G401 (cell line): ENCODE data around the gene PSMB3. TPM values are rescaled to one million over a fixed set of nuclear protein-coding genes. Genes with fewer than 3 reads are reported as not detected.

Experiments used
- DNase-seq: peaks from one replicate; pipeline ENCODE4 v3.0.0-alpha.2; 2015; ENCODE audit warnings: low spot score
- in situ Hi-C: cut with HindIII; loops from 2 replicates; pipeline ENCODE4 v1.10.0; 2016; ENCODE audit warnings: low sequenced_read_pairs, mixed read lengths
- total RNA-seq: library from RNA; depleted of rRNA; stranded (reverse); fragments of >200 nt; shearing (Covaris generic); gene quantifications from 2 replicates; pipeline ENCODE4 v1.2.3, GENCODE V29; 2014; rRNA removed

PSMB3 gene
- total RNA-seq = 277 and 414 TPM in 2 replicates

DNA sequence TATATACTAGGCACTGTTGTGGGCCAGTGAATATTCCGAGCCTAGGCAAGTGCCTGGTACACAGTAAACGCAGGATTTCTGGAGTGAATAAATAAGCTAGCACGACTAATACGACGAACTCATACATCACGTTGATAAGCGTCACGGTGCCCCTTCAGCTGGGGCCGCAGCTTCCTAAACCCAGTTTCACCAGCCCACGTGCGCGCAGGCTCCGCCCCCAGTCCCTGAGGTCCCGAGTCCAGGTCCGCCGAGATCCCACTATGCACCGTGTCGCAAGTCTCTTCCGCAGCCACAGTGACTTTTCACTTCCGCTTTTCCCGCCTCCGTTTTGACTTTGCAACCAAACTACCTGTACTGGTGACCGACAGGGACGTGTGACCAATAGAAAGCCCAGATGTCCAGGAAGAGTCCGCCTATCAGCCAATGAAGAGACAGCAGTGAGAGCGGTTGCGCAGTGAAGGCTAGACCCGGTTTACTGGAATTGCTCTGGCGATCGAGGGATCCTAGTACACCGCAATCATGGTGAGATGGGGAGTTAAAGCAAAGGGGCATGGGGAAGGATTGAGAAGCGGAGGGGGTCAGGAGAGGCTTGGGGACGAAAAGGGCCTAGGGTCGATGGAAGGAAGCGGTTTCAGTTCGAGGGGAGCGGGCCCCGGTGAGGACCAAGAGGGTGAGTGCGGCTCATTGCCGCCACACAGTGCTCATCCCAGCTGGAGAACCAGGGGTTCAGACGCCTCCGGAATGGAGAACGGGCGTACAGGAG is at the start of gene PSMB3:
Gene PSMB3, plus strand, starts transcription at position 434 of the 763 bp plus-strand sequence. Its CDS starts 86 bp downstream, at position 520.
- in situ Hi-C loops = no loop called here
- DNase-seq = peak; percentile 100

DNA sequence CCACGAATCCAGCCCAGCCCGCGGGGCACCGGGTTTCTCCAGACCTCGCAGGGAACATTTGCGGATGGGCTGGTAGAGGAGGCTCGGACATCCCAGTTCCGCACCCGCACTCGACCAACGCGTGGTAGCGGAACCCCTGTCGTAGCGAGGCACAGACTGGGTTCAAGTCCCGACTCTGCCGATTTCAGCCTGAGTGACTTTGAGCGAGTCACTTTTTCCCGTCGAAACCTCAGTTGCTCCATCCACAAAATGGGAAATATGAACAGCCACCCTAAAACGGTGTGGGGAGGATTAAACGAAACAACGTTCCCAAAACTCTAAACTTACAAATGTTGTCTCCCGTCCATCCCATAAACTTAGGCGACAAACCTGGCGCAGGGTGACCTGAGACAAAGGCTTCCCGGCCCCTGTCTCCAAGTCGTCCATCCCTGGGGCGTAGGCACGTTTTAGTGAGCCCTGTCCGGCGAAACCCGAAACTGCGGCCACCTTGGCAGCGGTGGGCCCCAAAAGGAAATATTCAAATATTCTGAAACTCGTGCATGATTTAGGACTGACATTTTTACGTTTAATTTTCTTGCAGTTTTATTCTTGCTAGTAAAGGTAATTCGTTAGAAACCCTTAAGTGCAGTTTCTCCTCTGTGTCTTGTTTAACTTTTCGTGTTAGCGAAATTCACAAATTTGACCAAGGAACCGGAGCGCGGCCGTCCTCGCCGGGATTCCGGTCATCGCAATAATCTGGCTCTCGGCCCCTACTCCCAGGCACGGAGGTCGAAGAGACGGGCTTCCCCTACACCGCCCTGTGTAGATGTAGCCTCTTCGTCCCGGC is 49.4 kb upstream of the PSMB3 start:
- no peak for DNase-seq
- in situ Hi-C loops = no loop called here

DNA sequence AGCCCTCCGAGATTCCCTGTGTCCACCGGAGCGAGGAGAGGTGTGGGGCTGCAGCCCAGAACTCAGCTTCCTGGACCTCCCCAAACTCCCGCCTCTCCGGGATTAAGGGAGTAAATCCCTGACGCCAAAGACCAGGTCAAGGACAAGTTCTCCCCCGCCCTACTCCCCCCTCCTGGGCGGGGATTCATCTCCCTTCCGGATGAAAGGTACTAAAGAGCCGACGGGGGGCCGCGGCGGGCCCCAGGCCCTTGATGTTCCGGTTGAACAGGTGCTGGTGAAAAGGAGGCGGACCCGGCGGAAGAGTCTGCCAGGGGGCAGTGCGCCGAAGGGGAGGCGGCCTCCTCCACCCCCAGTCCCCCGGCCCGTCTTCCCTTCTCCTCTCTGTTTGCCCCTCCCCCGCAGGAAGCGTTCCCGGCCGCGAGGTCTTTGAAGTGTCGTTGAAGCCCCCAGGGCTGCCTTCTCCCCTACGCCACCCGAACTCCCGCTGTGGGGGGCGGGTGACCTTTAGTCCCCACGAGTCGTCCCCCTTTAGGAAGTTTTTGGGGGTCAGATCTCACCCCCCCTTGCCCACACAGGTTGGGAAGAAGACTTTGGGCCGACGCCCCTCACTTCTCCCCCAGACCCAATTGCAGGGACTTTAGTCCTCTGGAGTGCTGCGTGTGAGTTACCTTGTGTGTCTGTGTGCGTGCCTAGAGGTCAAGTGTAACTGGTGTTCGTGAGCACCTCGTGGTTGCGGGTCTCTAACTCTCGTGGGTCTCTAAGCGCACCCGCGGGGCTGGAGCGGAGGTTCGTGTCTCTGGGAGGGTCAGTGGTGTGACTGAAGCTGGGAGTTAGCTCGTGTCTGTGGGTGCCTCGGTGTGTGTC is 48.6 kb upstream of the PSMB3 start:
- in situ Hi-C loops = no loop called here
- no peak for DNase-seq

DNA sequence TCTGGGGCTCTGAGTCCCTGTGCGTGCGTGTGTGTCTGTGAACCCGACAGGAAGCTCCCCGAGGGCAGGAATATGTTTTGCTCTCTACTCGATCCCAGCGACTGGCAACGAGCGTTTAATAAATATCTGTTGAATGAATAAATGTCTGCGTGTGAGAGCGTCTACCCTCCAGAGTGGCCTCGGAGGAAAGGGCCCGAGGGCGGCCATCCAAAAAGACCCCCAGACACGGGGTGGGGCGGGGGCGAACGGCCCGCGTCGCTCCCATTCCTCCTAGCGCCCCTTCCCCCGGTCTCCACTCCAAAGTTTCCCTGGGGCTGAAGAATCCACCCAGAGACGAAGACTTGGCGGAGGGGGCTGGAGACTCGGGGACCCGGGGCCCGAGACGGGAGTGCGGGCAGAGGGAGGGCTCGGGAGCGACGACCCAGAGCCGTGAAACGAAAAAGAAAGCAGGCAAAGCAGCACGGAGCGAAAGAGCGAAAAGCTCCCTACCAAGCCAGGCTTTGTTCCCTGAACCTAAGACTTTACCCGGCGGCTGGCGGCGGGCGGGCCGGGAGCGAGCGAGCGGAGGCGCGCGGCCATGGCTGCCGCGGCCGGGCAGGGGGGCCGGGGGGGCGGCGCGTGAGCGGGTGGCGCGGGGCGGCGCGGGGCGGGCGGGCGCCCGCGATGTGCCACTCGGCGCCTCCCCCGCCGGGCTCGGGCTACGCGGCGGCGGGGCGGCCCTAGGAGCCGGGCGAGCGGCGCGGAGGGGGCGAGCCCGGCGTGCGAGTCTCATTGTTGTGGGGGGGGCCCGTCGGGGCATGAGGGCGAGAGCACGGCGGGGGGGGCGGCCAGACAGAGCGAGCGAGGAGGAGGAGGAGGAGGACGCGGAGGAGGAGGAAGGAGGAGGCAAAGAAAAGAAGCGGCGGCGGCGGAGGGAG is 47.7 kb upstream of the PSMB3 start, which contains the start of gene MLLT6:
Gene MLLT6, plus strand, starts transcription at position 668 of the 917 bp plus-strand sequence. CDS start 360 bp downstream, outside the sequence.
- peak; percentile 87 for DNase-seq
- in situ Hi-C loops = no loop called here

DNA sequence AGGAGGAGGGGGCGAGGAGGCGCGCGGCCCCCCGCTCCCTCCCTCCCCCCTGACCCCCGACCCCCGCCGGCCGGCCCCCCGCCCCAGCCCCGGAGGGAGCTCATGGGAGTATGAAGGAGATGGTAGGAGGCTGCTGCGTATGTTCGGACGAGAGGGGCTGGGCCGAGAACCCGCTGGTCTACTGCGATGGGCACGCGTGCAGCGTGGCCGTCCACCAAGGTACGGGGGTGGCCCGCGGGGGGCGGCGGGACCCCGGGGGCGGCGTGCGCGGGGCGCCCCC is 47.1 kb upstream of the PSMB3 start:
- no peak for DNase-seq

DNA sequence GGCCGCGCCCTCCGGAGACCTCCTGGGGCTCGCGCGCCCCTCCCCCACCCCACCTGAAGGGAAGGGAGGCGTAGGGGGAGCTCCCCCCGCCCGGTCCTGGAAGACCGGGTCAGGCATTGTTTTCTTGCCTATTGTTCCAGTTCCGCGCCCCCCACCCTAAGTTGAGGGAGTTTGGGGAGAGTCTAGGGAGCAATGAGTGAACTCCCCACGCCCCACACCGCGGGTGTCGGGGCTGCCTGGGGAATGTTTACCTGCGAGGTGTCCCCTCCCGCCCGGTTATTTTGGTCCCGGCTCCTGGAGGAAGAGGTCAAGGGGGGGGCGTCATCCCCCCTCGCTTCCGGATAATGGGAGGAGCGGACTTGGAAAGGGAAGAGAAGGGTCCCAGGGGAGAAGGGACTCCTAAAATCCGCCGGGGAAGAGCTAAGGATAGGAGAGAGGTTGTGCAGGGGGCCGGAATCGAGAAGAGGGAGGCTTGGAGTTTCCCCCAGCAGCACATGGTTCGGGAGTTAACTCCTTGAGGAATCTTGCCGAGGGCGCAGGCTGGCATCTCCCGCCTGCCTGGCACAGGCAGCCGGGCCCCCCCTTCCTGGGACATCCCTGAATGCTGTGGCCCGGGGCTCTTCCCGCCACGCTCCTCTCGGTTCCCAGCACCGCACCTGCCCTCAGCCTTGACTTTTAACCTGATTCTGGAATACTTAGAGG is 46.6 kb upstream of the PSMB3 start:
- DNase-seq = peak; percentile 51
- in situ Hi-C loops = no loop called here

More for the DNA sequence above, 47.1 kb upstream of the PSMB3 start:
- in situ Hi-C loops = no loop called here

DNA sequence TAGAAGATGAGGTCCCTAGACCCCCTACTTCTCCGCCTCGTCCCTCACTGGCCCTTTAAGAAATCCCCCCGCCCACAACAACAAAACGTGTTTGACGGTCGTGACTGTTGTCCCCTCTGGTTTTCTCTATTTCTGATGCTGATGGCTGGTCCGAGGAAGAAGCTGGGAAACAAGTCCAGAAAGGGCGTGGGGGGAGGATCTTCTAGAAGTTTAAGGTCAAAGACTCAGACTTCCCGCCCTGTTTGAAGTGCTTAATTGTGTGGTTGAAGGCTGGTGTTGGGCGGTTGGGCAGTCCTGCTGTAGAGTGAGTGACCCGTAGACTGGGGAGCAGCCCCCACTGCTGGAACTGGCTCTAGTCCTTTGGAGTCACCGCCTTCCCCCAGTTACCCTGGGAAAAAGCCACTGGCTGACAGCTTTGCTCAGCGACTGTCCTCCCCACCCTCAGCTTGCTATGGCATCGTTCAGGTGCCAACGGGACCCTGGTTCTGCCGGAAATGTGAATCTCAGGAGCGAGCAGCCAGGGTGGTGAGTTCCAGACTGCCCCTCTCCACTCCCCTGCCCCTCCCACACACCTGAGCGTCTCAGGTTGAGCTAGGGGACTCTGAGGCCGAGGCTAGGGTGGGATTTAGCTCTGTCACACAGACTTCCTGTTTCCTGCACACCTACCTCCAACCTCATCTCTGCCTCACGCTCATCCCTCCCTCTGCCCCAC is 45.9 kb upstream of the PSMB3 start:
- DNase-seq = no peak
- in situ Hi-C loops = no loop called here

DNA sequence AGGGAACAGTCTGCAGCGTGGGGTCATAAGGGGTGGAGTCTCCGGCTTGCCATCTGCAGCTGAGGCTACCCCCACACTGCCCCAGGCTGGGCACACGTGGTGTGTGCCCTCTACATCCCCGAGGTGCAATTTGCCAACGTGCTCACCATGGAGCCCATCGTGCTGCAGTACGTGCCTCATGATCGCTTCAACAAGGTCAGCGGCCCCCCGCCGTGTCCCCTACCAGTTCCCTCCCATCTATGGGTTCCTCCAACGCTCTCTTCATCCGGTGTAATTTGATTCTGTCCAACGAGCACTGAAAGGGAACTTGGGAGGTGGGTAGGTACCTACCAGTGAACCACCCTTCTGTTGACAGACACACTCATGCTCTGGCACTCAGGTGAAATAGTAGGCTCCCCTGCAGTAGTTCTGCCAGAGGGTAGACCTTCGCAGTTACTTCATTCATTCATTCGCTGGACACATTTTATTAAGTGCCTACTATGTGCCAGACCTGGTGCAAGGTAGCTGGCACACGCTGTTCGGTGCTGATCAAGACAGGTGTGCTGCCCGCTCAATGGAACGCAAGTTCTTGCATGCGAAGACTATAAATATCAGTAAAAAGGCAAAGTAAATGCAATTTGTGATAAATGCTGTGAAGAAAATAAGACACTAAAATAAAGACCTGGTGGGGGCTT is 44.7 kb upstream of the PSMB3 start:
- in situ Hi-C loops = no loop called here
- no peak for DNase-seq

DNA sequence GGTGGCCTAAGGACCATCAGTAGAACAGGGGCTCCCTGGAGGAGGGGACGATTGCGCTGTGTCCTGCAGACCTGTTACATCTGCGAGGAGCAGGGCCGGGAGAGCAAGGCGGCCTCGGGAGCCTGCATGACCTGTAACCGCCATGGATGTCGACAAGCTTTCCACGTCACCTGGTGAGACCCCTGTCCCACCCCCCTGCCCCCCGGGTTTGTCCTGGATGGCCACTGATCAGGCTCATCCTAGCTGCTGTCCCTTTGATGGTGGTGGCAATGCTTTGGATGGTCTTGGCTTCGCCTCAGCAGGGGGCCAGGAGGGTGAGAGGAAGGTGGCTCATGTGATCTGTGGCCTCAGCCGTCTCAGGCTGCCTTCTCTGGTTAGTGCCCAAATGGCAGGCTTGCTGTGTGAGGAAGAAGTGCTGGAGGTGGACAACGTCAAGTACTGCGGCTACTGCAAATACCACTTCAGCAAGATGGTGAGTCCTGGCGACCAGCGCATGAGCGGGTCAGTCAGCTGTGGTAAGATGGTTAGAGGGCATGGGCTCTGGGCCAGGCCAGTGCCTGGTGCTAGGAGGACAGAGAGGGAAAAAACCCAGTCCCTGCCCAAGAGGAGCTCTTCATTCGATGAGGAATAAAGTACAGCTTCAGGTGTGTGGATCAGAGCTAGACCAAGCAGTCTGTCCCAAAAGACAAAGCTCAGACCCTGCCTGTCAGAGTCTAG is 43.3 kb upstream of the PSMB3 start:
- in situ Hi-C loops = no loop called here
- no peak for DNase-seq

DNA sequence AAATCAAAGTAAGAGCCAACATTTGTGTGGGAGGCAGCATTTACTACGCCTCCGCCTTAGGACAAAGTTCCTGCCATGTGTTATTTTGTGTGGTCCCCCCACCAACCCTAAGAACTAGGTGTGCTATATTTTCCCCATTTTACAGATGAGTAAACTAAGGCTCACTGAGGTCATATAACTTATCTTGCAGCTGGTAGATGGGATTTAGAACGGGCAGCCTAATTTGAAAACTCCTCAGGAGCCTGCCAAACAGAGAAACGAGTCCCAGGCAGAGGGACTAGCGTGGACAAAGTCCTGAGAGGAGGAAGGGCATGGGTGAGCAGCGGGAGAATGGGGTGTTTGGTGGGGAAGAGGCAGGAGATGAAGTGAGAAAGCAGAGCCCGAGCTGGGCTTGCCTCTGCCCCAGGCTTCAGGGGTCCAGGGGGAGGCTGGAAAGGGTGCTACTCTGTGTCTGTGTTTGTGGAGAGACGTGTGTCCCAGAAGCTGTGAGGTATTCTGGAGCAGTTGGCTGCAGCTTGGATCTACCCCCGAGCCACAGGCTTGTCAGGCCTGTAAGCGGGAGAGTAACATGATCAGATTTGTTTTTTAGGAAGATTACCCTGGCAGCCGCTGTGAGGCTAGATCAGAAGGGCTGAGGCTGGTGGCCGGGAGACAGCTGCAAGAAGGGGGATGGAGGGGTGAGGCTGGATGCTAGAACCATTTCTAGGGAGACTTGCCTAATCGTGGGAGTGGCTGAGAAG is 42.5 kb upstream of the PSMB3 start:
- no peak for DNase-seq
- in situ Hi-C loops = no loop called here

DNA sequence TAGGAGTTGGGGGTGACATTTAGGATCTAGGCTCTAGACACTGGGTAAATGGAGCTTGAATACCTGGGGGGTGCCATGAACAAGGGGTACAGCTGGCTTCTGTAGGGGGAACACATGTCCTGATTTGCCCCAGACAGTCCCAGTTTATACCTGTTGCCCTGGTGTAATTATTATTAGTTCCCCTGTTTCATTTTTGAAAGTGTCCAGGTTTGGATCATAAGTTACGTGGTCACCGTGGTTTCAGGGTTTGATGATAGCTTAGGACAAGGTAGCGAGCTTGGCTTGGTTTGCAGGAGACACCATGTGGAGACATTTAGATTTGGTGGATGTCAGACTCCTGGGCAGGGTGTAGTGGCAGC is 42.0 kb upstream of the PSMB3 start:
- no peak for DNase-seq
- in situ Hi-C loops = no loop called here

DNA sequence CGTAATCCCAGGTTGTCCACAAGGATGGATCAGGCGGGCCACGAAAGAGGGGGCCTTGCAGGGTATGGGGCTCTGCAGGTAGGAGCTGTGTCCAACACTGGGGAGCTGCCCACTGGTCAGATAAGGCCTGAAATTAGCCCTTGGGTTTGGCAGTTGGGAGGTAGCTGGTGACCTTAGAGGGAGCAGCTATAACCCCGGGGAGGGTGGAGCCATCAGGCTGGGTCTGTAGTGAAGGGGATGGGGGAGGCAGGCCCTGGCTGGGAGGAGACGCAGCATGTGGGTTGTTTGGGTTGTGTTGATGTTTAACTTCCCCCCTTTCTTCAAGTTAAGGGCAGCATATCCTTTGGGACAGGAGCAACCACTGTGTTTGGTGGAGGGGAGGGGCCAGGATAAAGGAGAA is 41.6 kb upstream of the PSMB3 start:
- in situ Hi-C loops = no loop called here
- no peak for DNase-seq

DNA sequence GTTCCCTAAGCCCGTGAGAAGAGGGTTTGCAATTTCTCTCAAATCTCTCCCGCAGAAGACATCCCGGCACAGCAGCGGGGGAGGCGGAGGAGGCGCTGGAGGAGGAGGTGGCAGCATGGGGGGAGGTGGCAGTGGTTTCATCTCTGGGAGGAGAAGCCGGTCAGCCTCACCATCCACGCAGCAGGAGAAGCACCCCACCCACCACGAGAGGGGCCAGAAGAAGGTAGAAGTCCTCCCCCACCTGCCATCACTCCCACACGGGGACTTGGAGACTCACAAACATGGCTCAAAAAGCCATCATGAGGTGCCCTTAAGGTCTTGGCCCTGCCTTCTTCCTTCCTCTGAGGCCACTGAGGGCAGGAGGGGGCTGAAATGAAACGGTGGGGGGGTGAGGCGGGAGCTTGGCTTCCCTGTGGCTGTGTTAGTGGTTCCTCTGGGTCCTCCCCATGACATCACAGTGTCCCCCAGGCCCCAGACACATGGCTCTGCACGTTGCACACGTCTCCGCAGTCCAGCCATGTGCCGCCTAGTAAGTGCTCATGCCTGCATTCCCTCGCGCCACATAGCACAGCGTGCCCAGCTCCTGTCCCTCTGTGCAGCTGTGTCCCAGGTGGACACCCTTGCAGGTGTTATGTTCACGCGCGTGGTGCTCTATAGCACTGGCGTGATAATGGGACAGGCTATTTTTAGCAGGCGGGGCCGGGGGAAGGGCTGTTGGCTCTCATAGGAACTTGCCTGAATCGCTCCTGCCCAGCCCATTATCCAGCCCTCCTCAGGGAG is 40.6 kb upstream of the PSMB3 start:
- in situ Hi-C loops = no loop called here
- no peak for DNase-seq

DNA sequence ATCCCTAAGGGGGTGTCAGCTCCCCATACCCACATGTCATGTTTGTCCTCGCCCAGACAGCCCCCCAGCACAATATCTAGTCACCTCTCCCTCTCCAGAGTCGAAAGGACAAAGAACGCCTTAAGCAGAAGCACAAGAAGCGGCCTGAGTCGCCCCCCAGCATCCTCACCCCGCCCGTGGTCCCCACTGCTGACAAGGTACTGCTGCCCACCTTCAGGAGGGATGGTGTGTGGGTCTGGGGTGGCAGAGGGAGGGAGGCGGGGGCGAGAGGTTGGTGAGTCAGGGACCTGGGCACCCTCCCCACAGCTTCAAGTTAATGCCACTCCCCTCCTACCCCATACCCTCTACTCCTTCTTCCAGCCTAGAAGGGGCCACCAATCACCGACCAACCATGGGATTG is 39.9 kb upstream of the PSMB3 start:
- in situ Hi-C loops = no loop called here
- no peak for DNase-seq

DNA sequence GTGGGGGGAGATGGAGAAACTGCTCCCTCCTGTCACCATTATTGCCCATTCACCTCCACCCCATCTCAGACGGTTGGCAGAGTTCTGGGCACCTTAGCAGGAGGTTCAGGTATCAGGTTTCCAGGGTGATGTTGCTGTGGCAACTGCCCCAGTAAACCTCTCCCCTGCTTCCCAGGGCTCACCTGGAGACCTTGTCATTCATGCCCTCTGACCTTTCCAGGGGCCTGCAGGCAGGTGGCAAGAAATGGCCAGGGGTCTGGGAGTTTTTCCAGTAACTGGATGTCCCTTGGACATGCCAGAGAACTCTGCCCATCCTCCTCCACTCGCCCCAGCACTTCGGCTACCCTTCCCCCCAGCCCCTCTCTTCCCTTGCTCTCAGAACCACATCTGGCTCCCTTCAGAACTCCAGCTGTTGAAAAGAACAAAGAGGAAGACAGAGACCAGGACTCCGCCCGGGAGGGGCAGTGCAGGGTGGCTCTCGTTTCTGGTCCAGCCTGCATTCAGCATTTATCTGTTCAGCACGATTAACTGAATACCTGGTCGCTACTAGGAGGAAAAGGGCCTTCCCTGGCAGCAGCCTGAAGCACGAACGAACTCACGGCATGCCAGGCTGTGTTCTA is 39.0 kb upstream of the PSMB3 start:
- no peak for DNase-seq
- in situ Hi-C loops = no loop called here
